CD14-positive monocyte (primary cell): ENCODE results near the gene RDH12. TPM values are rescaled to one million over a fixed set of nuclear protein-coding genes. Genes with fewer than 3 reads are reported as not detected.

Experiments
- DNase-seq, 3 donors: peaks; one replicate each; pipeline ENCODE4 v3.0.0-alpha.2; 2011 to 2022
- H2AFZ ChIP-seq: 2 replicates; pipeline ENCODE4 v1.6.0; 2012; ENCODE audit warnings: mild to moderate bottlenecking, low read depth, low read length, inconsistent platforms; ENCODE audit not compliant: insufficient read depth, poor library complexity, severe bottlenecking
- H3K27ac ChIP-seq, 2 donors: 1 replicate in 1 of 2; 2 replicates in 1 of 2; pipeline ENCODE4 v1.5.1; 2012 to 2013; ENCODE audit warnings: low read length in 2 of 2, control low read depth in 1 of 2, inconsistent platforms in 1 of 2, low read depth in 1 of 2, mild to moderate bottlenecking in 1 of 2
- H3K27me3 ChIP-seq, 2 donors: one replicate each; pipeline versions ENCODE4 v1.6.0 to v1.6.1; 2011 to 2013; ENCODE audit warnings: low read length in 2 of 2; ENCODE audit not compliant: control insufficient read depth in 2 of 2, insufficient read depth in 2 of 2
- H3K36me3 ChIP-seq, 2 donors: replicated peaks in 1 of 2; 1 replicate in 1 of 2; 2 replicates in 1 of 2; pipeline versions ENCODE4 v1.5.1 to v1.6.1; 2012 to 2013; ENCODE audit warnings: low read length in 2 of 2, control low read depth in 1 of 2, inconsistent platforms in 1 of 2, mild to moderate bottlenecking in 1 of 2; ENCODE audit not compliant: insufficient read depth in 2 of 2, control insufficient read depth in 1 of 2
- H3K4me1 ChIP-seq, 2 donors: 1 replicate in 1 of 2; 2 replicates in 1 of 2; pipeline versions ENCODE4 v1.5.1 to v1.6.1; 2012 to 2013; ENCODE audit warnings: low read length in 2 of 2, control low read depth in 1 of 2, inconsistent platforms in 1 of 2, mild to moderate bottlenecking in 1 of 2, moderate library complexity in 1 of 2; ENCODE audit not compliant: insufficient read depth in 2 of 2, control insufficient read depth in 1 of 2
- H3K4me2 ChIP-seq: replicated peaks from 2 replicates; pipeline ENCODE3; 2012; ENCODE audit warnings: low read length, moderate library complexity, mild to moderate bottlenecking; ENCODE audit not compliant: poor library complexity, severe bottlenecking; ENCODE audit errors: extremely low read depth
- H3K4me3 ChIP-seq, 3 experiments: fragments of 200-600 bp in 1 of 3; sonication (generic) in 1 of 3; replicated peaks in 1 of 3; 1 replicate in 2 of 3; 2 replicates in 1 of 3; pipeline ENCODE4 v1.5.1; 2011 to 2013; ENCODE audit warnings: low read length in 3 of 3, mild to moderate bottlenecking in 3 of 3, control low read depth in 2 of 3, low read depth in 2 of 3, inconsistent platforms in 1 of 3, moderate library complexity in 1 of 3
- H3K79me2 ChIP-seq: 2 replicates; pipeline ENCODE4 v1.6.0; 2012; ENCODE audit warnings: mild to moderate bottlenecking, control low read depth, inconsistent platforms, low read length, moderate library complexity; ENCODE audit not compliant: insufficient read depth
- H3K9ac ChIP-seq: 2 replicates; pipeline ENCODE4 v1.6.0; 2017; ENCODE audit warnings: low read length, mild to moderate bottlenecking; ENCODE audit not compliant: insufficient read depth, poor library complexity, severe bottlenecking
- H3K9me3 ChIP-seq, 2 donors: replicated peaks in 1 of 2; 1 replicate in 1 of 2; 2 replicates in 1 of 2; pipeline versions ENCODE4 v1.5.1 to v1.6.1; 2012 to 2013; ENCODE audit warnings: low read length in 2 of 2, control low read depth in 1 of 2; ENCODE audit not compliant: control insufficient read depth in 1 of 2, insufficient read depth in 1 of 2
- H4K20me1 ChIP-seq: 2 replicates; pipeline ENCODE4 v1.6.0; 2012; ENCODE audit warnings: mild to moderate bottlenecking, low read length, control low read depth, moderate library complexity; ENCODE audit not compliant: insufficient read depth
- H3K27ac Mint-ChIP-seq, 7 donors: one replicate each; pipeline ENCODE4 v1.8.0; 2020; ENCODE audit warnings: mild to moderate bottlenecking in 7 of 7, mixed read lengths in 7 of 7, moderate library complexity in 6 of 7, inconsistent platforms in 2 of 7
- H3K27me3 Mint-ChIP-seq, 3 donors: one replicate each; pipeline ENCODE4 v1.8.0; 2021 to 2022; ENCODE audit warnings: low read depth in 3 of 3, mild to moderate bottlenecking in 3 of 3, mixed read lengths in 3 of 3, moderate library complexity in 3 of 3, inconsistent platforms in 1 of 3
- H3K36me3 Mint-ChIP-seq, 2 donors: one replicate each; pipeline ENCODE4 v1.8.0; 2020; ENCODE audit warnings: mixed read lengths in 2 of 2, inconsistent platforms in 1 of 2, mild to moderate bottlenecking in 1 of 2
- H3K4me1 Mint-ChIP-seq: one replicate; pipeline ENCODE4 v1.8.0; 2020; ENCODE audit warnings: mild to moderate bottlenecking, mixed read lengths
- H3K4me3 Mint-ChIP-seq, 2 donors: one replicate each; pipeline ENCODE4 v1.8.0; 2020; ENCODE audit warnings: mild to moderate bottlenecking in 2 of 2, mixed read lengths in 2 of 2, moderate library complexity in 1 of 2
- H3K9me3 Mint-ChIP-seq, 7 donors: one replicate each; pipeline ENCODE4 v1.8.0; 2020 to 2022; ENCODE audit warnings: mixed read lengths in 7 of 7, mild to moderate bottlenecking in 6 of 7, moderate library complexity in 6 of 7, inconsistent platforms in 2 of 7
- WGBS: methylation state at CpG from one replicate; pipeline ENCODE4 v1.1.5; 2013; ENCODE audit warnings: missing lambda C conversion rate; ENCODE audit not compliant: insufficient coverage; 5-methylcytosine and 5-hydroxymethylcytosine counted together
- intact Hi-C, 2 donors: fragments of 100-400 bp; cut with micrococcal nuclease; formaldehyde crosslinking; loops; one replicate each; pipeline versions ENCODE4 v1.15.0 to v1.15.1; 2023
- polyA plus RNA-seq, 3 donors: library from polyadenylated mRNA; depleted of rRNA in 1 of 3; unstranded in 2 of 3; stranded (reverse) in 1 of 3; fragments of 300-500 nt in 2 of 3; fragments of >200 nt in 1 of 3; fragmentation: Illumina TruSeq in 2 of 3; gene quantifications; 1 replicate in 2 of 3; 2 replicates in 1 of 3; pipeline ENCODE4 v1.2.3, GENCODE V29; 2012 to 2021
- TF ChIP-seq, protein P1 (sequence below): fragments of 200-600 bp; IDR thresholded peaks from one replicate; pipeline ENCODE4 v1.8.0; 2022; ENCODE audit warnings: antibody characterized with exemption, mild to moderate bottlenecking

The RDH12 gene
- polyA plus RNA-seq, 3 donors: 0.17 TPM; not detected in 2

- H3K27me3 ChIP-seq: no peaks in the 10 kb centered on the region
- peak; percentile 12 to 35 (median 32) for DNase-seq
- Mint-ChIP-seq H3K36me3 (peaks cover 71 to 81% of the 10 kb centered on the region in 2 donors), H3K4me1 (peaks cover 41% of the 10 kb centered on the region), H3K27me3 (peaks cover 0 to 2% (median 0%) of the 10 kb centered on the region in 3 donors), H3K27ac (peak overlapping the region in 6 of 7 donors; percentile 59 to 82 (median 78)), H3K9me3 (no peaks in the 10 kb centered on the region), H3K4me3 (no peak overlapping the region)
- H3K27ac ChIP-seq: peak overlapping the region in 1 of 2 donors; percentile 69
- TF ChIP-seq, protein P1, sequence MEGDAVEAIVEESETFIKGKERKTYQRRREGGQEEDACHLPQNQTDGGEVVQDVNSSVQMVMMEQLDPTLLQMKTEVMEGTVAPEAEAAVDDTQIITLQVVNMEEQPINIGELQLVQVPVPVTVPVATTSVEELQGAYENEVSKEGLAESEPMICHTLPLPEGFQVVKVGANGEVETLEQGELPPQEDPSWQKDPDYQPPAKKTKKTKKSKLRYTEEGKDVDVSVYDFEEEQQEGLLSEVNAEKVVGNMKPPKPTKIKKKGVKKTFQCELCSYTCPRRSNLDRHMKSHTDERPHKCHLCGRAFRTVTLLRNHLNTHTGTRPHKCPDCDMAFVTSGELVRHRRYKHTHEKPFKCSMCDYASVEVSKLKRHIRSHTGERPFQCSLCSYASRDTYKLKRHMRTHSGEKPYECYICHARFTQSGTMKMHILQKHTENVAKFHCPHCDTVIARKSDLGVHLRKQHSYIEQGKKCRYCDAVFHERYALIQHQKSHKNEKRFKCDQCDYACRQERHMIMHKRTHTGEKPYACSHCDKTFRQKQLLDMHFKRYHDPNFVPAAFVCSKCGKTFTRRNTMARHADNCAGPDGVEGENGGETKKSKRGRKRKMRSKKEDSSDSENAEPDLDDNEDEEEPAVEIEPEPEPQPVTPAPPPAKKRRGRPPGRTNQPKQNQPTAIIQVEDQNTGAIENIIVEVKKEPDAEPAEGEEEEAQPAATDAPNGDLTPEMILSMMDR: no peak
- H4K20me1 ChIP-seq: no peaks in the 10 kb centered on the region
- no peak overlapping the region for H3K4me3 ChIP-seq
- H2AFZ ChIP-seq: no peak overlapping the region
- peaks cover 52 to 83% of the 10 kb centered on the region in 2 donors for H3K36me3 ChIP-seq
- H3K4me1 ChIP-seq: peaks cover 34 to 40% of the 10 kb centered on the region in 2 donors
- H3K9ac ChIP-seq: no peak overlapping the region
- no CpG with 5 or more reads among the region's 4 CpGs for WGBS
- H3K4me2 ChIP-seq: no peak overlapping the region
- intact Hi-C loops: no loop called here
- H3K9me3 ChIP-seq: no peaks in the 10 kb centered on the region
- H3K79me2 ChIP-seq: no peaks in the 10 kb centered on the region
Observed at GRCh38 chr14:67763158-67763822, 61.6 kb downstream of the RDH12 start.

GRCh38 chr14:67764496-67764895, 62.8 kb downstream of the RDH12 start:
- TF ChIP-seq, protein P1: no peak
- peaks cover 77 to 83% of the 10 kb centered on the region in 2 donors for H3K36me3 Mint-ChIP-seq

More at GRCh38 chr14:67764496-67764895, 62.8 kb downstream of the RDH12 start:
- H3K9ac ChIP-seq: no peak overlapping the region
- no peaks in the 10 kb centered on the region for H3K9me3 ChIP-seq
- Mint-ChIP-seq H3K4me1 (peaks cover 41% of the 10 kb centered on the region), H3K4me3 (no peak overlapping the region), H3K27me3 (peaks cover 0 to 2% (median 0%) of the 10 kb centered on the region in 3 donors), H3K27ac (peak overlapping the region in 1 of 7 donors; percentile 50), H3K9me3 (no peaks in the 10 kb centered on the region)
- no peaks in the 10 kb centered on the region for H3K27me3 ChIP-seq
- no peaks in the 10 kb centered on the region for H3K79me2 ChIP-seq
- peaks cover 34 to 40% of the 10 kb centered on the region in 2 donors for H3K4me1 ChIP-seq
- H3K27ac ChIP-seq: peak overlapping the region in 1 of 2 donors; percentile 69
- H3K4me2 ChIP-seq: no peak overlapping the region
- no peak overlapping the region for H3K4me3 ChIP-seq
- WGBS: no CpG with 5 or more reads among the region's 4 CpGs
- DNase-seq: no peak
- intact Hi-C loops: no loop called here
- H3K36me3 ChIP-seq: peaks cover 63 to 91% of the 10 kb centered on the region in 2 donors
- H4K20me1 ChIP-seq: no peaks in the 10 kb centered on the region
- no peak overlapping the region for H2AFZ ChIP-seq
